H4 (cell line): Measurements from ENCODE around the gene ZW10. TPM values are rescaled to one million over a fixed set of nuclear protein-coding genes. Genes with fewer than 3 reads are reported as not detected.
"Not testable (repeated sequence)": the region's sequence is repeated elsewhere in the genome, so short reads cannot be mapped to it uniquely, and the experiment has no call there.

Source experiments
- DNase-seq: peaks from one replicate; pipeline ENCODE4 v3.0.0-alpha.2; 2015; ENCODE audit warnings: low spot score
- total RNA-seq: library from RNA; depleted of rRNA; stranded (reverse); fragments of >200 nt; shearing (Covaris generic); gene quantifications from 2 replicates; pipeline ENCODE4 v1.2.3, GENCODE V29; 2014

ZW10 gene
- total RNA-seq, 1 experiment from 2014 or later, result 35.1 TPM

GRCh38 chr11:113763040-113763439, 10.5 kb downstream of the ZW10 start:
- not testable (repeated sequence) for DNase-seq

GRCh38 chr11:113760241-113760640, 13.3 kb downstream of the ZW10 start:
- no peak for DNase-seq

GRCh38 chr11:113752932-113753331, 20.6 kb downstream of the ZW10 start:
- DNase-seq, result no peak

GRCh38 chr11:113736323-113736722, 37.2 kb downstream of the ZW10 start:
- no peak for DNase-seq

- DNase-seq, result no peak
Observed at GRCh38 chr11:113732092-113732491, 41.4 kb downstream of the ZW10 start.

GRCh38 chr11:113730887-113731726, 42.4 kb downstream of the ZW10 start:
- peak; percentile 50 for DNase-seq

GRCh38 chr11:113729456-113729855, 44.0 kb downstream of the ZW10 start:
- DNase-seq, result no peak

- no peak for DNase-seq
Observed at GRCh38 chr11:113728814-113729213, 44.7 kb downstream of the ZW10 start.

- no peak for DNase-seq
Observed at GRCh38 chr11:113725913-113726312, 47.6 kb downstream of the ZW10 start.

- no peak for DNase-seq
Observed at GRCh38 chr11:113725407-113725806, 48.1 kb downstream of the ZW10 start.

- DNase-seq, result no peak
Observed at GRCh38 chr11:113724778-113725177, 48.7 kb downstream of the ZW10 start.

- no peak for DNase-seq
Observed at GRCh38 chr11:113723787-113724186, 49.7 kb downstream of the ZW10 start.

GRCh38 chr11:113722934-113723333, 50.6 kb downstream of the ZW10 start:
- DNase-seq, result no peak

GRCh38 chr11:113722221-113722620, 51.3 kb downstream of the ZW10 start:
- DNase-seq, result no peak

- DNase-seq, result no peak
Observed at GRCh38 chr11:113721462-113722066, 51.9 kb downstream of the ZW10 start.

- DNase-seq, result not testable (repeated sequence)
Observed at GRCh38 chr11:113720478-113720877, 53.0 kb downstream of the ZW10 start.

GRCh38 chr11:113715882-113716625, 57.4 kb downstream of the ZW10 start:
- no peak for DNase-seq

- no peak for DNase-seq
Observed at GRCh38 chr11:113715273-113715672, 58.2 kb downstream of the ZW10 start.

- DNase-seq, result no peak
Observed at GRCh38 chr11:113710989-113711388, 62.5 kb downstream of the ZW10 start.

GRCh38 chr11:113705871-113706655, 67.4 kb downstream of the ZW10 start, which contains the start of gene TMPRSS5:
Gene TMPRSS5 (minus strand): TSS chr11:113706308. CDS start chr11:113706224, 84 bp downstream.
- no peak for DNase-seq

GRCh38 chr11:113703551-113703950, 69.9 kb downstream of the ZW10 start:
- DNase-seq, result not testable (repeated sequence)

GRCh38 chr11:113701491-113701890, 72.0 kb downstream of the ZW10 start:
- no peak for DNase-seq
